ENCODE measurements around the gene FCN2. TPM values are rescaled to one million over a fixed set of nuclear protein-coding genes. Genes with fewer than 3 reads are reported as not detected.

FCN2 gene
- total and polyA plus RNA-seq, 9 of the 15 experiments (the other 6 are each of a cell fraction or from before 2014, with no cell fraction given), result not detected

DNA sequence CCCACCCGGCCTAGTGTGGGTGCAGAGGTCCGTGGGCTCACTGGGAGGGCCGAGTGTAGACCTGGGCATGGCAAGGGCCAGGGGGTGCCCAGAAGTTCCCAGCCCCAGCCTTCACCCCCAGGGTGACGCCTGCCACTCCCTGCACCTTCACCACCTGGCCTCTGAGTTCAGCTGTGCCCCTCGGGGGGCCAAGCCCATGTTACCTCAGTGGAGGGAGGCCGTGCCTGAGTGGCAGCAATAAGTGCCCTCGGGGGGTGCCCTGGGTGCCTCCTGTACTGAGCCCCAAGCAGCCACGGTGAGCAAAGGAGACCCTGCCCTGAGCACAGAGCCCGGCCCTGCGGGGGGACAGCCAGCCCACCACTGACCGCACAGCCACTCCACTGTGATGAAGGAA is 10.3 kb upstream of the FCN2 start (continued):
- TF ChIP-seq MXI1 (IDR thresholded peaks at IDR 0.05; ENCODE audit: low read depth, low read length) (no peak), ZNF263 (CRISPR knock-in tag; IDR thresholded peaks at IDR 0.05; ENCODE audit: borderline replicate concordance) (no peak), ADNP (tag; IDR thresholded peaks at IDR 0.05) (no peak), ETV1 (tag; conservative IDR thresholded peaks at IDR 0.05; ENCODE audit: low read depth) (no peak), HDAC8 (tag; IDR thresholded peaks at IDR 0.05) (no peak), SMAD1 (IDR thresholded peaks at IDR 0.05; ENCODE audit: low read depth, low read length, partially characterized antibody) (no peak), ZNF23 (CRISPR knock-in tag; IDR thresholded peaks at IDR 0.05) (no peak), ZNF444 (CRISPR knock-in tag; IDR thresholded peaks at IDR 0.05) (no peak), POLR2A (conservative IDR thresholded peaks at IDR 0.05) (no peak), BHLHE40 (IDR thresholded peaks at IDR 0.05; ENCODE audit: low read length) (no peak), ELF1 (tag; IDR thresholded peaks at IDR 0.05) (no peak), ZNF830 (CRISPR knock-in tag; IDR thresholded peaks at IDR 0.05) (no peak), NFE2 (IDR thresholded peaks at IDR 0.05; ENCODE audit: low read depth) (no peak)
- TF ChIP-seq, protein P1, sequence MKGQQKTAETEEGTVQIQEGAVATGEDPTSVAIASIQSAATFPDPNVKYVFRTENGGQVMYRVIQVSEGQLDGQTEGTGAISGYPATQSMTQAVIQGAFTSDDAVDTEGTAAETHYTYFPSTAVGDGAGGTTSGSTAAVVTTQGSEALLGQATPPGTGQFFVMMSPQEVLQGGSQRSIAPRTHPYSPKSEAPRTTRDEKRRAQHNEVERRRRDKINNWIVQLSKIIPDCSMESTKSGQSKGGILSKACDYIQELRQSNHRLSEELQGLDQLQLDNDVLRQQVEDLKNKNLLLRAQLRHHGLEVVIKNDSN (CRISPR knock-in tag; IDR thresholded peaks at IDR 0.05), result no peak

All from K562 (cell line).